Raji (cell line): ENCODE data around the gene CEBPB.

Source experiments
- POLR2A ChIP-seq: IDR thresholded peaks from 2 replicates; pipeline ENCODE4 v1.6.1; 2011; ENCODE audit warnings: low read depth, low read length, control low read depth; ENCODE audit not compliant: insufficient read depth

CEBPB gene

DNA sequence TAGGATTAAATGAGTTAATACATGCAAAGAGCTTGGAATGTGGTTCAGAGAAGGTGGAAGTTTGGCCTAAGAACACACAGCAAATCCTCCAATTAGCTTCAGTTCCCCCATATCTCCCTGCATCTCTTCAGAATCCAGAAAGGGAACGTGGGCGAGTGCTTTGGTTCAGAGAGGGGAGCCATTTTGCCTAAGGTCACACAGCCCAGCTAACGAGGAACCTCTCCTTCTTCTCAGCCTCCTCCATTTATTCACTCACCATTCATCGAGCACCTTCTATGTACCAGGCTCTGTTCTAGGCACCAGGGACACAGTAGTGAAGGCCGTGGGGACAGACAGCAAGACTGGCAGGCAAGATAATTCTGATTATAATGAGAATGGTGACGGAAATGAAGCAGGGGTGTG is 2.3 kb upstream of the CEBPB start:
- no peak for TF ChIP-seq POLR2A

DNA sequence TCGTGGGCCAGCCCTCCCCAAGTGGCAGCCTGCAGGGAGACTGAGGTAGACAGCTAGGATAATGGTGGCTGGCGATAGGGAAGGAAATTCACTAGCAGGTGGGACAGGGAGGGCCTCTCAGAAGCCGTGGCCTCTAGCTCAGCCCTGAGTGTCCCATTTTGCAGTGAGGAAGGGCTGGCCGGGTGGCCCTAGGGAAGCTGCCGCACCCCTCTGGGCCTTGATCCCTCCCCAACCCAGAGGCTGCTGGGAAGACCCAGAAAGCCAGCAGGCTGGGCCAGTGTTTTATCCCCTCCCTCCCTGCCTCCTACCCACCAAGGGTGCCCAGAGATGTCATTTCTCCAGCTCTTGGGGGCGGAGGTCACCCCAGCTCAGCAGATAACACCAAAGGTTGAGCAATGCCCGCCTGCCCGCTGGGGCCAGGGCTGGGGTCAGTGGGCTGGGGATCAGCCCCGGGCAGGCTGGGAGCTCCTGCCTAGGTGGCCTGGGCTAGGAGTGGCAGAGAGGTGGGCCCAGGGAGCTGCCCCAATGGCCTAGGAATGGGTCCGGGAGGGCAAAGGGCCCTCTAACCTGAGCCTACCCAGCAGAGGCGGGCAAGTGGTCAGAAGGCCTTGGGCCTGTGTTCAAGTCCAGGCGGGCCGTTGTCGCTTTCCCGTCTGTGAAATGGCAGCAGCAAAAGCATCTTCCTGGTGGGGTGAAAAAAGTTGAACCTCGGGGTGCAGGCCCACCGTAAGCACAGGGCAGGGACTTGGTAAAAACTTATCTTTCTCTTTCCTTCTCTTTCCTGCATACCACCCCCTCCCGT is 1.6 kb upstream of the CEBPB start:
- TF ChIP-seq POLR2A = no peak

GRCh38 chr20:50189681-50190250 is 864 bp upstream of the CEBPB start:
- TF ChIP-seq POLR2A = no peak

GRCh38 chr20:50191065-50191543 is 474 bp downstream of the CEBPB start:
- TF ChIP-seq POLR2A = no peak

DNA sequence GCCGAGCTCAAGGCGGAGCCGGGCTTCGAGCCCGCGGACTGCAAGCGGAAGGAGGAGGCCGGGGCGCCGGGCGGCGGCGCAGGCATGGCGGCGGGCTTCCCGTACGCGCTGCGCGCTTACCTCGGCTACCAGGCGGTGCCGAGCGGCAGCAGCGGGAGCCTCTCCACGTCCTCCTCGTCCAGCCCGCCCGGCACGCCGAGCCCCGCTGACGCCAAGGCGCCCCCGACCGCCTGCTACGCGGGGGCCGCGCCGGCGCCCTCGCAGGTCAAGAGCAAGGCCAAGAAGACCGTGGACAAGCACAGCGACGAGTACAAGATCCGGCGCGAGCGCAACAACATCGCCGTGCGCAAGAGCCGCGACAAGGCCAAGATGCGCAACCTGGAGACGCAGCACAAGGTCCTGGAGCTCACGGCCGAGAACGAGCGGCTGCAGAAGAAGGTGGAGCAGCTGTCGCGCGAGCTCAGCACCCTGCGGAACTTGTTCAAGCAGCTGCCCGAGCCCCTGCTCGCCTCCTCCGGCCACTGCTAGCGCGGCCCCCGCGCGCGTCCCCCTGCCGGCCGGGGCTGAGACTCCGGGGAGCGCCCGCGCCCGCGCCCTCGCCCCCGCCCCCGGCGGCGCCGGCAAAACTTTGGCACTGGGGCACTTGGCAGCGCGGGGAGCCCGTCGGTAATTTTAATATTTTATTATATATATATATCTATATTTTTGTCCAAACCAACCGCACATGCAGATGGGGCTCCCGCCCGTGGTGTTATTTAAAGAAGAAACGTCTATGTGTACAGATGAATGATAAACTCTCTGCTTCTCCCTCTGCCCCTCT is 1.1 kb downstream of the CEBPB start:
- TF ChIP-seq POLR2A = peak; percentile 45

- TF ChIP-seq POLR2A = no peak; the same call in 1 of the 2 replicates
Measured at GRCh38 chr20:50192364-50193198, 2.0 kb downstream of the CEBPB start.

DNA sequence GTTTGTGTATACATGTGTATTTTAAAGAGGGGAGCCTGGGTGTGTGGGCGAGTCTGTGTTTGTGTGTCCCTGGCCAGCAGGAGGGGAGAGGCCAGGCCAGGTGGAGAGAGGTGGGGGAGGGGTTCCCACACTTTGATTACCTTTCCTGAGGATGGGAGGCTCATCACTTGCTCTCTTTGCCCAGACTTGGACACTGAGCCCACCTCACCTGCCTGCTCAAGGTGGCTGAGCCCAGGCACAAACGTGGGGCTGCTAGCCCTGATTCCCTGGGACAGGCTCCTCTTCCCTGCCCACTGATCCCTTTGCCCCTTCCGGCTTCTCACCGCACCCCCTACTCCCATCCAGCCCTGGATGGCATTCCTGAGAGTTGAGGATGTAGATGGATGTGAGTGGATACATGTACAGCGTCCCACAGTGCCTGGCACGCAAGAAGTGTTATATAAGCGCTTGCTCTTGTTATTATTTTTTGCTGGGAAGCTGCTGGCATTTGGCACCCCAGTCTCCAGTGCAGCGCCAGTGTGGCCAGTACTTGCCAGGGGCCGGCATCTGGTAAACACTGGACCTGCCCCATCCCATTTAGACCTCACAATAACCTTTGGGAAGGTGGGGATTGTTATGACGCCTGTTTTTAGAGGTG is 2.7 kb downstream of the CEBPB start:
- no peak for TF ChIP-seq POLR2A

- TF ChIP-seq POLR2A = no peak
Measured at GRCh38 chr20:50193836-50194421, 3.3 kb downstream of the CEBPB start.

- no peak for TF ChIP-seq POLR2A
Measured at GRCh38 chr20:50194422-50194830, 3.8 kb downstream of the CEBPB start.

DNA sequence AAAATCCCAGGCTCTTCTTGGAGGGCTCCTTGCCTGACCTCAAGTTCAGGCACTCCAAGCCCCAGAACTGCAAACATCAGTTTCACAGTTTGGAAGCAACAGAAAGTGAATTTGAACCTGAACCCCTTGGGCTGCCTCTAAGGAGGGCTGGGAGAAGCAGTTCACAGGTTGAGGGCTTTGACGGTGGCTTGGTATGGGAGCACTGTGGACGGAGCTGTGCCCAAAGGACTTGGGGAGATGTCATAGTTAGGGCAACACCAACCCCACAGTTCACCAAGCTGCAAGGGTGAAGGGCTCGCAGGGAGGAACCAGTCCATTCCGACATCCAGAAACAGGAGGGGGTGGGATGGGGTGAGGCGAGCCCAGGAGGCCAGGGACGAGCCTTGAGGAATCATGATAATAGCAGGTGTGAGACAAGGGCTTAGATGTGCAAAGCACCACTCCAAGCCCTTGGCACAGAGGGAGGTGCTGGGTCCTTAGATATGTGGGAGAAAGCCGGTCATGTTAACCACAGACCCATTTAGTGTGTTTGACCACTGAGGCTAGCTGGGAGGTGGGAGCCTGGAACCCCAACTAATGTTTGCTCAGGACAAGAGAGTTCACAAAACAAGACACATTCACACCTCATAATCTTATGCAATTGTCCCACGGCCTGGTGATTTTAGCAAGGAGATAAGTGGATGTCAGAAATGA is 4.3 kb downstream of the CEBPB start:
- TF ChIP-seq POLR2A = no peak

GRCh38 chr20:50195524-50196120 is 5.0 kb downstream of the CEBPB start:
- no peak for TF ChIP-seq POLR2A

GRCh38 chr20:50196248-50196647 is 5.6 kb downstream of the CEBPB start:
- no peak for TF ChIP-seq POLR2A

- TF ChIP-seq POLR2A = no peak
Measured at GRCh38 chr20:50196896-50197295, 6.3 kb downstream of the CEBPB start.

DNA sequence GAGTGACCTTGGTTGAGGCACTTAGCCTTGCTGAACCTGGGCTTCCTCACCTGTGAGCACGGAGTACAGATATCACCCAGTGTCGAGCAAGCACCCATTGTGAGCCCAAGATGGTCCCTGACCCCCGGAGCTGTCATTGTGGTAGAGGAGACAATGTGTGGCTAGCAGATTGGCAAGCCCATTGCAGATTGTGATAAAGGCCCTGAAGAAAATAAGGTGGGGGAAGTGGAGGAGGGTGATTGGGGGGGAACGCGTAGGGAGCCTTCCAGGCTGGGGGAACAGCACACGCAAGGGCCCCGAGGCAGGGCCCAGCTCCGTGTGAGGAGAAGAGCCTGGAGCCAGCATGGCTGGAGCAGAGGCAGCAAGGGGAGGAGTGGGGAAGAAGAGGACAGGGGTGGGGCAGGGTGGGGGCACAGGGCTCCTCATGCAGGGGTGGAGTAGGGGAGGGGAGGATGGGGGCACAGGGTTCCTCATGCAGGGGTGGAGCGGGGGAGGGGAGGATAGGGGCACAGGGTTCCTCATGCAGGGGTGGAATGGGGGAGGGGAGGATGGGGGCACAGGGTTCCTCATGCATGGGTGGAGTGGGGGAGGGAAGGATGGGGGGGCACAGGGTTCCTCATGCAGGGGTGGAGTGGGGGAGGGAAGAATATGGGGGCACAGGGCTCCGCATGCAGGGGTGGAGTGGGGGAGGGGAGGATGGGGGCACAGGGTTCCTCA is 7.0 kb downstream of the CEBPB start:
- TF ChIP-seq POLR2A = no peak
